Measurements from ENCODE around the gene MCF2L.
A peak's percentile ranks its signal among the peaks of the same experiment; 100 is the strongest.

Gene MCF2L

GRCh38 chr13:113032291-113032690 is 63.3 kb downstream of the MCF2L start:
- no peaks in the 10 kb centered on the region for H3K79me2 ChIP-seq (ENCODE audit: low read length)
- no peak overlapping the region for H3K9ac ChIP-seq (ENCODE audit: low read length)
- peaks cover 90% of the 10 kb centered on the region for H3K27me3 ChIP-seq (replicated peaks; ENCODE audit: insufficient read depth, low read length)
- no peaks in the 10 kb centered on the region for H3F3A ChIP-seq (ENCODE audit: insufficient read depth, low read length)
- DNase-seq: no peak
- no peaks in the 10 kb centered on the region for H3K4me1 ChIP-seq (ENCODE audit: low read length)
- no peaks in the 10 kb centered on the region for H3K9me3 ChIP-seq (replicated peaks; ENCODE audit: insufficient read depth, low read length)
- no peak overlapping the region for H3K27ac ChIP-seq (ENCODE audit: low read length)
- no peak for TF ChIP-seq EZH2phosphoT487 (IDR thresholded peaks at IDR 0.05; ENCODE audit: low read length)
- no peak for TF ChIP-seq EZH2 (optimal IDR thresholded peaks at IDR 0.05; ENCODE audit: low read depth, low read length)
- no peak for TF ChIP-seq CTCF (IDR thresholded peaks at IDR 0.05; ENCODE audit: low read length)
- H3K4me3 ChIP-seq (ENCODE audit: low read length): no peak overlapping the region
- H3K36me3 ChIP-seq (replicated peaks; ENCODE audit: insufficient read depth, low read length): no peaks in the 10 kb centered on the region
- no peak overlapping the region for H2AFZ ChIP-seq (ENCODE audit: low read length)
- H3K4me2 ChIP-seq (ENCODE audit: low read depth, low read length): no peak overlapping the region
- H3K9me2 ChIP-seq (replicated peaks; ENCODE audit: insufficient read depth, low read length): no peaks in the 10 kb centered on the region
- no peaks in the 10 kb centered on the region for H4K20me1 ChIP-seq (ENCODE audit: insufficient read depth, low read length)

GRCh38 chr13:113033054-113033850 is 64.2 kb downstream of the MCF2L start:
- Histone ChIP-seq H3K4me1 (ENCODE audit: low read length) (no peaks in the 10 kb centered on the region), H2AFZ (ENCODE audit: low read length) (no peak overlapping the region), H3K4me3 (ENCODE audit: low read length) (no peak overlapping the region), H3K9ac (ENCODE audit: low read length) (no peak overlapping the region), H3K27ac (ENCODE audit: low read length) (no peak overlapping the region), H3K4me2 (ENCODE audit: low read depth, low read length) (no peak overlapping the region), H3F3A (ENCODE audit: insufficient read depth, low read length) (no peaks in the 10 kb centered on the region), H3K36me3 (replicated peaks; ENCODE audit: insufficient read depth, low read length) (no peaks in the 10 kb centered on the region), H3K79me2 (ENCODE audit: low read length) (no peaks in the 10 kb centered on the region), H3K9me3 (replicated peaks; ENCODE audit: insufficient read depth, low read length) (no peaks in the 10 kb centered on the region), H3K9me2 (replicated peaks; ENCODE audit: insufficient read depth, low read length) (no peaks in the 10 kb centered on the region), H4K20me1 (ENCODE audit: insufficient read depth, low read length) (no peaks in the 10 kb centered on the region), H3K27me3 (replicated peaks; ENCODE audit: insufficient read depth, low read length) (peaks cover 90% of the 10 kb centered on the region)
- no peak for DNase-seq
- no peak for TF ChIP-seq EZH2phosphoT487 (IDR thresholded peaks at IDR 0.05; ENCODE audit: low read length)
- TF ChIP-seq EZH2 (optimal IDR thresholded peaks at IDR 0.05; ENCODE audit: low read depth, low read length): no peak
- TF ChIP-seq CTCF (IDR thresholded peaks at IDR 0.05; ENCODE audit: low read length): no peak

- no peak overlapping the region for H3K27ac ChIP-seq (ENCODE audit: low read length)
- H3K4me3 ChIP-seq (ENCODE audit: low read length): no peak overlapping the region
- H3K36me3 ChIP-seq (replicated peaks; ENCODE audit: insufficient read depth, low read length): no peaks in the 10 kb centered on the region
- TF ChIP-seq CTCF (IDR thresholded peaks at IDR 0.05; ENCODE audit: low read length) (peak; percentile 38), EZH2phosphoT487 (IDR thresholded peaks at IDR 0.05; ENCODE audit: low read length) (no peak), EZH2 (optimal IDR thresholded peaks at IDR 0.05; ENCODE audit: low read depth, low read length) (no peak)
- H3K4me2 ChIP-seq (ENCODE audit: low read depth, low read length): no peak overlapping the region
- peaks cover 90% of the 10 kb centered on the region for H3K27me3 ChIP-seq (replicated peaks; ENCODE audit: insufficient read depth, low read length)
- no peaks in the 10 kb centered on the region for H3K9me2 ChIP-seq (replicated peaks; ENCODE audit: insufficient read depth, low read length)
- no peak overlapping the region for H2AFZ ChIP-seq (ENCODE audit: low read length)
- no peaks in the 10 kb centered on the region for H4K20me1 ChIP-seq (ENCODE audit: insufficient read depth, low read length)
- no peaks in the 10 kb centered on the region for H3K9me3 ChIP-seq (replicated peaks; ENCODE audit: insufficient read depth, low read length)
- H3F3A ChIP-seq (ENCODE audit: insufficient read depth, low read length): no peaks in the 10 kb centered on the region
- no peaks in the 10 kb centered on the region for H3K4me1 ChIP-seq (ENCODE audit: low read length)
- DNase-seq: no peak
- H3K79me2 ChIP-seq (ENCODE audit: low read length): no peaks in the 10 kb centered on the region
- H3K9ac ChIP-seq (ENCODE audit: low read length): no peak overlapping the region
Measured at GRCh38 chr13:113034451-113035212, 65.6 kb downstream of the MCF2L start.
